Left renal pelvis (tissue), 4 donors: ENCODE data around the gene DUSP1. TPM values are rescaled to one million over a fixed set of nuclear protein-coding genes. Genes with fewer than 3 reads are reported as not detected.
"Not testable (repeated sequence)": the region's sequence is repeated elsewhere in the genome, so short reads cannot be mapped to it uniquely, and the experiment has no call there.

Source experiments
- DNase-seq, 4 donors: peaks; one replicate each; pipeline ENCODE4 v3.0.0-alpha.2; 2013; ENCODE audit warnings: low read depth in 4 of 4, low spot score in 3 of 4
- polyA plus RNA-seq, 4 donors: library from polyadenylated mRNA; unstranded; fragments of 120-200 nt; gene quantifications; one replicate each; pipeline ENCODE4 v1.2.1, GENCODE V29; 2013; ENCODE audit not compliant: insufficient read length in 4 of 4

DUSP1 gene
- polyA plus RNA-seq, 4 donors = 41.8 to 685 (median 48.7) TPM

GRCh38 chr5:172798422-172799215 is 27.6 kb upstream of the DUSP1 start:
- no peak for DNase-seq

GRCh38 chr5:172797771-172798191 is 26.8 kb upstream of the DUSP1 start:
- DNase-seq = no peak

GRCh38 chr5:172796306-172796705 is 25.3 kb upstream of the DUSP1 start:
- DNase-seq = no peak

- DNase-seq = peak; percentile 66 to 82 (median 79)
Observed at GRCh38 chr5:172795318-172795977, 24.5 kb upstream of the DUSP1 start.

DNA sequence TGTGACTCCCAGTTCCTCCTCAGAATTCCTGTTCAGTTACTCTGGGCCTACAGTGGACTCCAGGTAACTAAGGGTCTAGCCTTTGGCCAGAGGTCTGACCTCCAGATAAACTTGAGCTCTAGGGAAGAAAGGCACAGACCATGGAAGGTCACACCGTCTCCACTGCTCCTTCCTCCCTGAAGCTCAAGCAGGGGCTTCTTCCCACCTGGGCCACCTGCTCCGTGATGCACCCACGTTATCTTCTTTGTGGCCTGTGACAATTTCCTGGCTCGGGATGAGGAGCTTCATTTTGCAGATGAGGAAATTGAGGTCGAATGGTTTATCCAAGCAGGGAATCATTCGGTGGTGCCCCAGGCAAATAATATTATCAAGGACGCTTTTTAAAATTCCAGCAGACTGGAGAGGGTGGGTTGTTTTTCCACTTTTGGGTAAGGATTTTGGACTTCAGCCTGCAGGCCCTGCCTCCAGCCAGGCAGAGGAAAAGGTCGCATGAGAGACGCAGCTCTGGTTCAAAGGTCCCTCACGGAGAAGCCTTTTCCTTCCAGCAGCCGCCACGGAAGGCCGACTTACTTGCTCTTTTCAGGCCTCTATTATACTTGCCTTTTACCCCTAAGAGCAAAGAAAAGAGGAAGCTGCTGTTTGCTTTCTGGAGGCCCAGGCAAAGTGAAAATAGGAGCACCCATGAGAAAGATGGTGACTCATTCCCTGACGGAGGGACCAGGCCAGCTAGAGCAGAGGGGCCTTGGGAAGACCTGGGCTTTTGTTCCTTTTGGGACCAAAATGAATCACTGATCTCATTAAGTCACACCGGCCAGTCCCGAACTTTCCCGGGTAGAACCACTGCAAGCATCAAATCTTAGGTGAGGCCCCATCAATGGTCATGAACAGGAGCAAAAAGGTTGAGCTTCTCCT is 22.8 kb upstream of the DUSP1 start:
- no peak for DNase-seq

- DNase-seq = no peak
Observed at GRCh38 chr5:172792701-172793570, 21.9 kb upstream of the DUSP1 start.

- DNase-seq = no peak
Observed at GRCh38 chr5:172791726-172792445, 20.9 kb upstream of the DUSP1 start.

GRCh38 chr5:172791286-172791685 is 20.3 kb upstream of the DUSP1 start:
- no peak for DNase-seq

DNA sequence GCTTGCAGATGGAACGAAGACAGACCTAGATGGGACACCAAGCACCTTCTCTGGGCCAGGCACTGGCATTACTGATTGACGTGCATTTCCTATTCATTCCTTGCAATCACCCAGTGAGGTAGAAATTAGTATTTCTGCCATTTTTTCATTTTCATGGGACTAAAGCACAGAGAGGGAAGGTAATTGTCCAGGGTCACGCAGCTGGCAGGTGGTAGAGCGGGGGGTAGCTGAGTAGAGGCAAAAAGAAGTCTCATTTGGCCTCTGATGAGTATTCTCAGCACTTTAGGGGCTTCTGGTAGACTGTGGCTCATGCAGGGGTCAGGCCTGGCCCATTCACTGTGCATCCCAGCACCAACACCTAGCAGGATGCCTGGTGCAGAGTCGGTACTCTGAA is 19.5 kb upstream of the DUSP1 start:
- DNase-seq = no peak

GRCh38 chr5:172789687-172790495 is 18.9 kb upstream of the DUSP1 start:
- DNase-seq = no peak

GRCh38 chr5:172788771-172789686 is 18.0 kb upstream of the DUSP1 start:
- DNase-seq = no peak

DNA sequence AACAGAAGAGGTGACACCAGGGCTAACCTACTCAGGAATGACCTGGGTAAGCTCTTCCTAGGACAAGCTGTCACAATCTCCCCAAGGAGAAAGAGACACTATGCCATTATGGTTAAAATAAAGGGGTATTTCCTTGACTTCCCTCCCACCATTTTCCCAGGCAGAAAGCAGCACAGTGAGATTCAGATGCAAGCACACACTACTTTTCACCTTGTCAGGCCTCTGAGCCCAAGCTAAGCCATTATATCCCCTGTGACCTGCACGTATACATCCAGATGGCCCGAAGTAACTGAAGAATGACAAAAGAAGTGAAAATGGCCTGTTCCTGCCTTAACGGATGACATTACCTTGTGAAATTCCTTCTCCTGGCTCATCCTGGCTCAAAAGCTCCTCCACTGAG is 16.5 kb upstream of the DUSP1 start:
- DNase-seq = not testable (repeated sequence)

GRCh38 chr5:172786736-172787462 is 15.9 kb upstream of the DUSP1 start:
- no peak for DNase-seq

- DNase-seq = no peak
Observed at GRCh38 chr5:172785429-172786088, 14.6 kb upstream of the DUSP1 start.

DNA sequence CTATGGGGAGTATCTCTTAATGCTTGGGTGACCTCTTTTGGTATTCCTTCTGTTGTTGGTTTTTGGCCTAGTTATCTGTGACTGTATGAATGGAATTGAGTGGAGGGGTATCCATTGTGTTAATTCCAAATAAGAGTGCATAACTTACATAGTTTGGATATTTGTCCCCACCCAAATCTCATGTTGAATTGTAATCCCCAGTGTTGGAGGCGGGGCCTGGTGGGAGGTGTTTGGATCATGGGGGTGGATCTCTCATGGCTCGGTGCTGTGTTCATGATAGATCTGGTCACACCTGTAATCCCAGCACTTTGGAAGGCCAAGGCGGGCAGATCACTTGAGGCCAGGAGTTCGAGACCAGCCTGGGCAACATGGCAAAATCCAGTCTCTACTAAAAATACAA is 13.2 kb upstream of the DUSP1 start:
- not testable (repeated sequence) for DNase-seq

DNA sequence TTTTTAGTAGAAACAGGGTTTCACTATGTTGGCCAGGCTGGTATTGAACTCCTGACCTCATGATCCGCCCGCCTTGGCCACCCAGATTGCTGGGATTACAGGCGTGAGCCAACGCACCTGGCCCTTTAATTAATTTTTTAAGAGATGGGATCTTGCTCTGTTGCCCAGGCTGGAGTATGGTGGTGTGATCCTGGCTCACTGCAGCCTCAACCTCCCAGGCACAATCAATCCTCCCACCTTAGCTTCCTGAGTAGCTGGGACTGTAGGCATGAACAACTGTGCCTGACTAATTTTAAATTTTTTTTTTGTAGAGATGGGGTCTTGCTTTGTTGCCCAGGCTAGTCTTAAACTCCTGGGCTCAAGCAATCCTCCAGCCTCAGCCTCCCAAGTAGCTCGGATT is 12.3 kb upstream of the DUSP1 start:
- DNase-seq = not testable (repeated sequence)
